GM19043 (cell line): ENCODE measurements around the gene NCKAP5.
A peak's percentile ranks its signal among the peaks of the same experiment; 100 is the strongest.

Experiments
- ATAC-seq: cut with Tn5 transposase; IDR thresholded peaks from one replicate; pipeline ENCODE4 v1.9.1; 2021; ENCODE audit warnings: low read depth; ENCODE audit not compliant: unreplicated experiment

NCKAP5 gene

GRCh38 chr2:133360882-133361281 lies 207.4 kb downstream of the NCKAP5 start:
- ATAC-seq, result peak; percentile 74

DNA sequence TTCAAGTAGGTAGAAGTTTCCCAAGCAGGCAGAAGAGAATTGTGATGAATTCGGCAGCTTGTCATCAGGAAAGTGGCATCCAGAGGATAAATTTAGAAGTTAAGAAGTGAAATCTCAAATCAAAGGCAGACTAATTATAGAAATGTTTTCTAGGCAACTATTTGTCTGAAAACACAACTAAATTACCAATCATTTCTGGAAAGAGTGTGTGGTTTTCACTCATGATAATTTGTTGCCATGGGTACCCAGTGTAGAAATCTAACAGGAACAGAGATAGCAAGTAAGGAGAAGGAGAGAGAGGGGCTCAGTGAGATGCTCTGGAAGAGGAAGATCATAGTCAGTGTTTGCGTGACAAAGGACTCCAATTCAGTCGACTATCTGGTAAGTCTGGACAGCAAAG lies 208.1 kb downstream of the NCKAP5 start:
- ATAC-seq, result peak; percentile 65

DNA sequence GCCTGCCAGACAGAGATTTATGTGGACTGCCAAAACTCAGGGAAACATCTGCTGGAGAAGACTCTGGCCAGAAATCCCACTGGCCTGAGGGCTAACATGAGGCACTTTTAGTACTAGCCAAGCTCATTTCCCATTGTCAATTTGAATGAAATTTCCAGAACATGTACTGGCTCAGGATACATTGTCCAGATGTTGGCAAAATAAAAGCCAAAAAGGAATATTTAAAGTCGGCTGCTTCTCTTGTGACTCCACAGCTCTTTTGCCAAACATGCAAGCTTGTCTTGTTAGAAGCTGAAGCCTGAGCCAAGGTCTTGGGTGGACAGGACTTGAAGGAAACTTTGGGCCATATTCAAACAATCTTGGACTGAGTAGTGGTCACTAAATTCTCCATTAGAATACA lies 215.5 kb downstream of the NCKAP5 start:
- no peak for ATAC-seq

DNA sequence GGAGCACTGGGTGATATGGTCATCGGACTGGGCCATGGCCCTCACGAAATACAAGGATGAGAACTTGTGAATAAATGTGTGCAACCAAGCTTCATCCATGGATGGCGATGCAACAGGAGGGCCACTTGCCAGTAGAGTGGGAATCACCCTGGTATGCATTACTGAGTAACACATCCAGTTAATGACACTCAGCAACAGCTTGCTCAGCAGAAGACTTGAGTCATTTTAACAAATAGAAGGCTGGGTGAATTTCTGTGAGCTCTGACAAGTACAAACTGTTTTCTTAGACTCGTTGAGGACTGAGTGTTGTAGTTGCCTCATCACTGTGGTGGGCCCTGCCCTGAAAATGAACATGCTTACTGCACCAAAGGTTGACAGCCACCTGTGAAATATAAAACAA lies 221.6 kb downstream of the NCKAP5 start:
- ATAC-seq, result no peak

DNA sequence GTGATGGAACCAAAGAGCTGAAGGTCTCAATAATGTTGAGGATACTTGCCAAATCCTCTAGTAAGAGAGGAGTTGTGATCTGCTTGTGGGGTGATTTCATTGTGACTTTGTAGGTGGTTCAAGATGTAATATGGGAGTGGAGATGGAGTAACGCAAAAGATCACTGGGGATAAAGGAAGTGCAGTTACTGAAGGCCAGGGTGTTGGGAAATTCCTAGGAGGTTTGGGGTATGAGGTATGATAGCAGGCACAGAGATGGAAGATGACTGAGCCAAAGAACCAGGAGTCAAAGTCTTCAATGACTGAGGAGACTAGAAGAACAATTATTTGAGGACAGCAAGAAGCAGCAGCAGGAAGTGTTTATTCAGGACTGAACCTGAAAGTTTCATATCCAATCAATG lies 222.6 kb downstream of the NCKAP5 start:
- no peak for ATAC-seq

DNA sequence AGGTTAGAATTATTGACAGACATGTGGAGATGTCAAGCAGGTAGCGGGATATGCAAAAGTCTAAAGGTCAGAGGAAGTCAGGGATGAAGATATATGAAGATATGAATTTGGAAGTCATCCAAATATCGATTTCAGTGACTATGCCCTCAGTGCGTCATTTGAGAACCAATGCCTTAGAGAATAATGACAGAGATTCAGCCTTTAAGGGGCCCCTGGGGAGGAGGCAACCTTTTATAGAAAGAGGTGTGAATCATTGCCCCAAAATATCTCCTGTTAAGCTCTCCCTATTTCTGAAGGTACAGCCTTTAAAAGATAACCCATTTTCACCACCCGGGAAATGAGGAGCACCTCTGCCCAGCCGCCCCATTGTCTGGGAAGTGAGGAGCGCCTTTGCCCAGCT lies 223.4 kb downstream of the NCKAP5 start:
- ATAC-seq, result no peak

DNA sequence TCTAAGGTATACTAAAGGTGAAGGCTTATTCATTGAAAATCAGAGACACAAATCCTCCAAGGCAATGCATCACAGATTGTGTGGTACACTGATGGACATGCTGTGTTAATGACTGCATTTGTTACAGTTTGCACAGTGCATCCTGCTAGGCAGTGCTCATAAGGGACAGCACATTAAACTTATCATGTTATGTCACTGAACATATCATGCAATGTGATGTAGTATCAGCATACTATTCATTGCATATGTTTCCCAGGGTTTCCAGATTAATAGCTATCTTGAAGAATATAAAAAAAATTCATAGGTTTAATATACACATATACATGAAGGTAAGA lies 225.3 kb downstream of the NCKAP5 start:
- ATAC-seq, result no peak

- no peak for ATAC-seq
Measured at GRCh38 chr2:133342286-133343017, 225.8 kb downstream of the NCKAP5 start.

DNA sequence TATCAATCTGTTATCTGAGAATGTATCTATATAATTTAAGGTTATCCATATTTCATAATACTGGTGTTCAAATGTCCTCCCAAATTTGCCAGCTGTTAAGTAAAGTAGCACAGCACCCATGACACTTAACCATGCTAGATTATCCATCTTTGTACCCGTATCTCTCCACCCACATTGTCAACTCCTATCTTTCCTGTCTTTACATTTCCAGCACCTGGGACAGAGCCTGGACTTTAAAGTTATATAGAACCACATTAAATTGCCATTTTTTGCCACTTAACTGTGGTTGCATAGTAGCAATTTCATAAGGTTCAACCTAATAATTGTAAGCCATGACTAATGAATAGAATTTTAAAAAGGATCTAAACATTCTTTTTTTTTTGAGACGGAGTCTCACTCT lies 226.7 kb downstream of the NCKAP5 start:
- no peak for ATAC-seq

GRCh38 chr2:133338224-133338623 lies 230.0 kb downstream of the NCKAP5 start:
- no peak for ATAC-seq

GRCh38 chr2:133334923-133335322 lies 233.3 kb downstream of the NCKAP5 start:
- no peak for ATAC-seq

- ATAC-seq, result no peak
Measured at GRCh38 chr2:133333181-133333580, 235.1 kb downstream of the NCKAP5 start.

- ATAC-seq, result no peak
Measured at GRCh38 chr2:133331436-133331835, 236.8 kb downstream of the NCKAP5 start.

GRCh38 chr2:133326652-133327397 lies 241.4 kb downstream of the NCKAP5 start:
- no peak for ATAC-seq

DNA sequence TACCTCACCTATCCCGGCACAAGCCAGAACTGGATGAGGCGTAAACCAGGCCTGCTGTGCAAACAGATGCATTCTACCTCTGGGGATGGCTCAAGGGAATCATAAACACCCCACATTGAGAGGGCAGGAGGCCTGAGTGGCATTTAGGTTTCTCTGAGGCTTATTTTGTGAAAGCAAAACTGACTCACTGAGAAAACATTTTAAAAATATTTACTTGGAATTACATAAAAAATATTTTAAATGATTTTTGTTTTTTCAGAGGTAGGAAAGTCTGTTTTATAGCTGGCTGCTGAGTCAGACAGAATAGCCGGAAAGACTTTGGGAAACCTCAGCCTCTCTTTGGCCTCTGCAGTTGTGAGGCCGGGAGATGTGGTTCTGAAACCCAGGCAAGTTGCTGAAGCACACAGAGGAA lies 244.1 kb downstream of the NCKAP5 start:
- ATAC-seq, result no peak

DNA sequence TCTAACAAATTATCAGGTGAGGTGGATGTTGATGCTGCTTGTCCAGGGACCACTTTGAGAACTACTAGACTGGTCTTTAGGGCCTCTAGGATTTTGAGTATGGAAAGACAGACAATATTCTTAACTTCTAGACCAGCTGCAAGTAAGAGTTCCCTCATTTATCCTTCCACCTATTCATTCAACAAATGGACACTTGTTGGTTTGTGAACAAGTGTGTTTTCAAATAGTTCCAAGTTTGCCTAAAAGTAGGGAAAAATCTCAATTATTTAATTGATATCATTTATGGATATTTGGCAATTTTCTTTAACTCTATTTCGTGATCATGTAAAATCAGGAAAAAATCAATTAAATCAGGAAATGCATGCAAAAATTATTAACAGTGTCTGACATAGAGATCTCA lies 245.4 kb downstream of the NCKAP5 start:
- no peak for ATAC-seq

- no peak for ATAC-seq
Measured at GRCh38 chr2:133317178-133317577, 251.1 kb downstream of the NCKAP5 start.

DNA sequence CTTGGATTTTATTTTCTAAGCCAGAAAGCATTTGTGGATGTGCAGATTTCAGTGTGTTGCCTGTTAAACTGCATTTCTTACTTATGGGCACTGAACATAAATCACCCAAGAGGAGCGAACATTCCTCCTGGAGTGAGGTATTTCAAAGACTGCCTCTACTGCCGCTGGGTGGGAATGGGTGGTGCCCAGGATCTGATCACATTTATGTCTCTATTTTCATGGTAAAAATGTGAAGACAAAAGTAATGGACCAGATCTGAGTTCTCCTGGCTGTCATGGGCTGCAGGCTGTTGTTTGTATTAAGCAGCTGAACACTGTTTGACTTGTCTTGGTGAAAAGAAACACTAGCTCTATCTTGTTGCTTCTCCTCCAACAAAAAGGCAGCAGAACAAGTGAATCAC lies 251.7 kb downstream of the NCKAP5 start:
- no peak for ATAC-seq

DNA sequence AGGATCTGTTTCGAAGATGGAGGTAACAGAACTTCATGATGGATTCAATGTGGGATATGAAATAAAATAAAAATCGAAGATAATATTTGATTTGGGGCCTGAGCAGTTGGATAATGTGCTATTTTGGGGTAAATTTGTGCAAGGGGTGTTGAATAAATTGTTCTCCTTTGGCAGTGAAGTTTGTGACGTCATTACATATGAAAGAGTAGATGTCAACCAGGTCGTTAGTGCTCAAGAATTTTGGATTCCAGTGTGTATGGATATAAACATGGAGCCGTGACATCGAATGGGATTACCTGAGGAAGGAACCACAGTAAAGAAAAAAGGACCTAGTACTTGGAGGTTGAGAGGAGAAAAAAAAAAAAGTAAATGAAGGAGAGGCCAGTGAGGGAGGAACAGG lies 253.0 kb downstream of the NCKAP5 start:
- ATAC-seq, result no peak

GRCh38 chr2:133314795-133315194 lies 253.5 kb downstream of the NCKAP5 start:
- no peak for ATAC-seq

DNA sequence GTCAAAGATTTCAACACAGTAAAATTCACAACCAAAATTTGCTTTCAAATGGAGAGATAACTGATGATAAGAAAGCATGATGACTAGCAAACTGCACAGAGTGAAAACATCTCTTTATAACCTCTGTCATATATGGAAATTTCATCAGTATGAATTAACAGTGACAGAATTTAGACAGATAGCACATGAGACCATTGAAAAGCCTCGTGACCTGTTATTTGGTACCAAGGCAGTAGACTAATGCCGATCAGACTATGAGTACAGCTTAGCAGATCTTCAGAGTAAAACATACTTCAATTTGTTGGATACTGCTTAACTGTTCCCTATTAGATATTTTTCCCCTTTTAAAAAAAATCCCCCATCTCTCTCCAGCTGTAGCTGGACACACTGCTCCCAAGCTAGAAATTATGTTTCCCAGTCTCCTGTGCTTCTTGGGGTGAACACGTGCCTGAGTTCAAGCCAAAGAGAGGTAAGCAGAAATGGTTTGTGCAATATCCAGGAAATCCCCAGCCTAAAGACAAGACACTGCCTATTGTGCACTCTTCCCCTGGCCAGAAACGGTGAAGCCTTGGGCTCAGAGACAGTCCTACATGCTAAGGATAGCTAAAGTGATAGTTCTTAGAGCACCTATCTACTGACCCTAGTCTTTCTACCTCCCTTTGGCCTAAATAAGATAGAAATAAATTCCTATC lies 256.1 kb downstream of the NCKAP5 start:
- no peak for ATAC-seq

DNA sequence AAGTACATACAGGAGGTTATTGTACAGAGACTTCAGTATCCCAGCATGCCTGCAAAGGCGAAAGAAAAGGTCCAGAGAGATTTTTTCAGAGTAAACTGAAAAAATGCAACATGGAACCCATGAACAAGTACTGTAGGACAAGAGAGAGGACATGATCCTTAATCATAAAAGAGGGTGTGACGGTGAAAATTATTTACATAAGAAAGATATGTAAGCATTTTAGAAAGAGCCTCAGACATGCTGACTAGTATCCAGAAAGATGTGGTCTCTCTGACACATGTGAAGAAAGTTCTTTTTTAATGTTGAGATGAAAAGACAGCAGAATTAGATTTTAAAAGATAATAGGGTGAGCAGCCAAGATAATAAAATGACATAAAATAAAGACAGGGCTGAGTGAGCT lies 262.0 kb downstream of the NCKAP5 start:
- no peak for ATAC-seq
